SU-DHL-6 (cell line): ENCODE results near the gene KIAA0825.

Experiments
- H2AFZ ChIP-seq: fragments of 200-600 bp; sonication (generic); 2 replicates; pipeline ENCODE4 v1.6.1; 2014; ENCODE audit warnings: low read depth, mild to moderate bottlenecking, moderate library complexity, mixed read lengths, antibody characterized with exemption, low read length; ENCODE audit not compliant: severe bottlenecking
- H3F3A ChIP-seq: fragments of 200-600 bp; shearing (Covaris generic); 2 replicates; pipeline ENCODE4 v1.6.0; 2016; ENCODE audit warnings: antibody characterized with exemption, mild to moderate bottlenecking; ENCODE audit not compliant: insufficient read depth
- H3K27ac ChIP-seq: fragments of 200-600 bp; sonication (generic); 2 replicates; pipeline ENCODE4 v1.5.1; 2016; ENCODE audit warnings: low read depth, mild to moderate bottlenecking, low read length, moderate library complexity, mixed read lengths
- H3K27me3 ChIP-seq: fragments of 200-600 bp; sonication (generic), shearing (Covaris generic); 2 replicates; pipeline ENCODE4 v1.6.0; 2014; ENCODE audit warnings: mild to moderate bottlenecking, low read length
- H3K36me3 ChIP-seq: fragments of 200-600 bp; sonication (generic); 2 replicates; pipeline ENCODE4 v1.6.1; 2014; ENCODE audit warnings: mild to moderate bottlenecking, low read length, mixed read lengths
- H3K4me2 ChIP-seq: fragments of 300-600, 200-600 bp; shearing (Covaris generic), sonication (generic); 2 replicates; pipeline ENCODE4 v1.6.0; 2014; ENCODE audit warnings: low read length, low read depth, mild to moderate bottlenecking; ENCODE audit not compliant: poor library complexity, severe bottlenecking
- H3K4me3 ChIP-seq: fragments of 200-600 bp; sonication (generic); 2 replicates; pipeline ENCODE4 v1.5.1; 2014; ENCODE audit warnings: antibody characterized with exemption, low read length, mild to moderate bottlenecking, mixed read lengths; ENCODE audit not compliant: insufficient read depth, poor library complexity, severe bottlenecking
- H3K79me2 ChIP-seq: fragments of 200-600 bp; sonication (generic); 2 replicates; pipeline ENCODE4 v1.6.1; 2014; ENCODE audit warnings: mild to moderate bottlenecking, low read length, moderate library complexity; ENCODE audit not compliant: insufficient read depth
- H3K9ac ChIP-seq: fragments of 200-600 bp; sonication (generic); 2 replicates; pipeline ENCODE4 v1.7.0; 2014; ENCODE audit warnings: mild to moderate bottlenecking, low read length
- H3K9me2 ChIP-seq: fragments of 200-600 bp; sonication (generic); replicated peaks from 2 replicates; pipeline ENCODE4 v1.6.1; 2014; ENCODE audit warnings: low read length; ENCODE audit not compliant: insufficient read depth
- H3K9me3 ChIP-seq: fragments of 200-600 bp; sonication (generic); 2 replicates; pipeline ENCODE4 v1.6.1; 2014; ENCODE audit warnings: low read length, mixed read lengths; ENCODE audit not compliant: insufficient read depth
- H4K20me1 ChIP-seq: fragments of 200-600 bp; sonication (generic); 2 replicates; pipeline ENCODE4 v1.6.1; 2014; ENCODE audit warnings: low read depth, mild to moderate bottlenecking, antibody characterized with exemption, low read length, moderate library complexity, mixed read lengths
- EZH2phosphoT487 ChIP-seq: fragments of 200-600 bp; sonication (generic), shearing (Covaris generic); conservative IDR thresholded peaks from 2 replicates; pipeline ENCODE4 v1.6.1; 2018; ENCODE audit warnings: mild to moderate bottlenecking, antibody characterized with exemption, low read length, moderate library complexity, mixed read lengths
- TF ChIP-seq, protein P1 (sequence below): fragments of 200-600 bp; sonication (generic); IDR thresholded peaks from one replicate; pipeline ENCODE4 v1.5.1; 2017; ENCODE audit warnings: antibody characterized with exemption, mild to moderate bottlenecking, low read length, moderate library complexity; ENCODE audit not compliant: insufficient read depth, poor library complexity, severe bottlenecking

Gene KIAA0825

DNA sequence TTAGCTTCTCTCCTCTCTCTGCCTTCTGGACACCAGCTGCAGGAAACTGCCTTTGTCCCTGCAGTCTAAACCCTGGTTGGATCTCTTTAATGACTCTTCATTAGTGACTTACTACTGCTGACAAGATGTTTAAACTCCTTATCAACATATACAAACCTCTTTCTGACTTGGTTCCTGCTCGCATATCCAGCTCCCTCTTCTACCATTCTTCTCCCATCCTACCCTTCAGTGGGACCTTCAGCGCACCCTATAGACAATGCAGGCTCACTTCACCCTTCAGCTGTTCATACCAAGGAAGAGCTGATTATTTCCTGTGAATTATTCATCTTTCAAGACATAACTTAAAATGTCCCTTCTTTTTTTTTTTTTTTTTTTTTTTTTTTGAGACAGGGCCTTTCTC is 436.5 kb downstream of the KIAA0825 start:
- no peak for TF ChIP-seq EZH2phosphoT487
- TF ChIP-seq, protein P1, sequence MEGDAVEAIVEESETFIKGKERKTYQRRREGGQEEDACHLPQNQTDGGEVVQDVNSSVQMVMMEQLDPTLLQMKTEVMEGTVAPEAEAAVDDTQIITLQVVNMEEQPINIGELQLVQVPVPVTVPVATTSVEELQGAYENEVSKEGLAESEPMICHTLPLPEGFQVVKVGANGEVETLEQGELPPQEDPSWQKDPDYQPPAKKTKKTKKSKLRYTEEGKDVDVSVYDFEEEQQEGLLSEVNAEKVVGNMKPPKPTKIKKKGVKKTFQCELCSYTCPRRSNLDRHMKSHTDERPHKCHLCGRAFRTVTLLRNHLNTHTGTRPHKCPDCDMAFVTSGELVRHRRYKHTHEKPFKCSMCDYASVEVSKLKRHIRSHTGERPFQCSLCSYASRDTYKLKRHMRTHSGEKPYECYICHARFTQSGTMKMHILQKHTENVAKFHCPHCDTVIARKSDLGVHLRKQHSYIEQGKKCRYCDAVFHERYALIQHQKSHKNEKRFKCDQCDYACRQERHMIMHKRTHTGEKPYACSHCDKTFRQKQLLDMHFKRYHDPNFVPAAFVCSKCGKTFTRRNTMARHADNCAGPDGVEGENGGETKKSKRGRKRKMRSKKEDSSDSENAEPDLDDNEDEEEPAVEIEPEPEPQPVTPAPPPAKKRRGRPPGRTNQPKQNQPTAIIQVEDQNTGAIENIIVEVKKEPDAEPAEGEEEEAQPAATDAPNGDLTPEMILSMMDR = no peak
- H3K4me2 ChIP-seq = no peak overlapping the region
- H4K20me1 ChIP-seq = no peaks in the 10 kb centered on the region
- H3K27ac ChIP-seq = no peak overlapping the region
- H3K4me3 ChIP-seq = no peak overlapping the region
- no peaks in the 10 kb centered on the region for H3K79me2 ChIP-seq
- H3K9me2 ChIP-seq = no peaks in the 10 kb centered on the region
- no peaks in the 10 kb centered on the region for H3K36me3 ChIP-seq
- no peaks in the 10 kb centered on the region for H3K9me3 ChIP-seq
- H3K9ac ChIP-seq = no peak overlapping the region
- no peaks in the 10 kb centered on the region for H3K27me3 ChIP-seq
- no peaks in the 10 kb centered on the region for H3F3A ChIP-seq
- H2AFZ ChIP-seq = no peak overlapping the region

DNA sequence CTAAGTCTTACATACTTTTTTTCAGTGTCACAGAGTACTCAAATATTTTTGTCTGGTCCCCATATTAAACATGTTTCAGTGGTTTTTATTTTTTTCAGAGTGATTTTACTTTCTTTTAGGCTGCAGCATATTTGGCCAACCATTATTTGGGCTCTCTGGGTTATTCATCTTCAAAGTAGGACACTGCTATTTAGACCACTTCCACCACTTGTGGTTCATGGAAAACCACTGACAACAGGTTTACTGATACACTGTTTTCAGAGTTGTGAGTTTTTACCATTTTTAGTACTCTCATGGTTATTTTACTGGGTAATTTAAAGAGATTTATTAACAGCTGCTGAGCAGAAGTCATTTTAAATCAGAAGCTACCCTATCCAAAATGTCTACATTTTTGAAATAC is 437.6 kb downstream of the KIAA0825 start:
- H4K20me1 ChIP-seq = no peaks in the 10 kb centered on the region
- H3K9ac ChIP-seq = no peak overlapping the region
- H3K27ac ChIP-seq = no peak overlapping the region
- H3K9me2 ChIP-seq = no peaks in the 10 kb centered on the region
- H3K4me3 ChIP-seq = no peak overlapping the region
- no peaks in the 10 kb centered on the region for H3K79me2 ChIP-seq
- H3F3A ChIP-seq = no peaks in the 10 kb centered on the region
- no peak overlapping the region for H2AFZ ChIP-seq
- H3K27me3 ChIP-seq = no peaks in the 10 kb centered on the region
- TF ChIP-seq, protein P1 = no peak
- no peak for TF ChIP-seq EZH2phosphoT487
- H3K4me2 ChIP-seq = no peak overlapping the region
- no peaks in the 10 kb centered on the region for H3K9me3 ChIP-seq
- H3K36me3 ChIP-seq = no peaks in the 10 kb centered on the region

DNA sequence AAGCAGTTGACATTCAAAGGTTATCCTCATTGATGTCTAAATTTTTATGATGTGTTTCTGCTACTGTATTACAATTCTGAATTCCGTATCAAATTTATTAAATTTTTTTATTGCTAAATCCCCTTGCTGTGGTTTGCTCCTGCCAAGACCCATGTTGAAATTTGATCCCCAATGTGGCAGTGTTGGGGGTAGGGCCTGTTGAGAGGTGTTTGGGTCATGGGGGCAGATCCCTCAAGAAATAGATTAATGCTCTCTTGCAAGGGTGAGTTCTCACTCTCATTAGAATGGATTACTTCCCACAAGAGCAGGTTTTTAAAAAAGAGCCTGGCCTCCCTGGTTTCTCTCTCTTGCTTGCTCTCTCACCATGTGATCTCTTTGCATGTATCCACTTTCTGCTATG is 442.5 kb downstream of the KIAA0825 start:
- Histone ChIP-seq H3K79me2 (no peaks in the 10 kb centered on the region), H3K36me3 (no peaks in the 10 kb centered on the region), H3K27ac (no peak overlapping the region), H3K9me3 (no peaks in the 10 kb centered on the region), H3K4me3 (no peak overlapping the region), H2AFZ (no peak overlapping the region), H3K9ac (no peak overlapping the region), H3K4me2 (no peak overlapping the region), H3K27me3 (no peaks in the 10 kb centered on the region), H4K20me1 (no peaks in the 10 kb centered on the region), H3K9me2 (no peaks in the 10 kb centered on the region), H3F3A (no peaks in the 10 kb centered on the region)
- TF ChIP-seq, protein P1 = no peak
- no peak for TF ChIP-seq EZH2phosphoT487
